ENCODE measurements around the gene POLD4. TPM values are rescaled to one million over a fixed set of nuclear protein-coding genes. Genes with fewer than 3 reads are reported as not detected.

Gene POLD4
- total and polyA plus RNA-seq, 2 experiments from 2014 or later: 109 to 121 TPM

- TF ChIP-seq EZH2phosphoT487 (IDR thresholded peaks at IDR 0.05; ENCODE audit: insufficient read depth, low read depth): no peak
- Histone ChIP-seq H3K27ac (peak overlapping the region; percentile 98), H3K79me2 (ENCODE audit: insufficient read depth) (peaks cover 65% of the 10 kb centered on the region), H3K9ac (peak overlapping the region; percentile 100), H4K20me1 (ENCODE audit: insufficient read depth) (peaks cover 19% of the 10 kb centered on the region), H3K9me3 (ENCODE audit: low read depth) (no peaks in the 10 kb centered on the region), H2AFZ (no peak overlapping the region), H3K4me3 (peak overlapping the region; percentile 81), H3F3A (ENCODE audit: insufficient read depth) (peaks cover 22% of the 10 kb centered on the region), H3K4me2 (ENCODE audit: unreplicated experiment) (peak overlapping the region; percentile 85), H3K9me2 (ENCODE audit: insufficient read depth) (no peaks in the 10 kb centered on the region), H3K36me3 (ENCODE audit: low read depth) (0 out of 2 replicates have a peak, but pooled peaks cover 5% of the 10 kb centered on the region), H3K4me1 (ENCODE audit: insufficient read depth) (peaks cover 60% of the 10 kb centered on the region), H3K27me3 (replicated peaks; ENCODE audit: insufficient read depth) (no peaks in the 10 kb centered on the region)
- DNase-seq: peak; percentile 86
- WGBS, 2 experiments (ENCODE audit: low coverage in 1 of 2, low lambda C conversion rate in 2 of 2, missing lambda C conversion rate in 2 of 2): 22 to 27% methylated on average over 7 to 8 of the region's 8 CpGs
- in situ Hi-C loops (cut with MboI): no loop called here
Observed at GRCh38 chr11:67371189-67371910, 18.0 kb upstream of the POLD4 start.

- peaks cover 73% of the 10 kb centered on the region for H3K79me2 ChIP-seq (ENCODE audit: insufficient read depth)
Observed at GRCh38 chr11:67370351-67371076, 17.2 kb upstream of the POLD4 start.

GRCh38 chr11:67369801-67370284, 16.5 kb upstream of the POLD4 start:
- peaks cover 19% of the 10 kb centered on the region for H4K20me1 ChIP-seq (ENCODE audit: insufficient read depth)
- no peaks in the 10 kb centered on the region for H3K9me3 ChIP-seq (ENCODE audit: low read depth)
- H3K27me3 ChIP-seq (replicated peaks; ENCODE audit: insufficient read depth): no peaks in the 10 kb centered on the region
- no peaks in the 10 kb centered on the region for H3K9me2 ChIP-seq (ENCODE audit: insufficient read depth)
- 40 to 52% methylated on average over 10 to 12 of the region's 12 CpGs for WGBS, 2 experiments (ENCODE audit: low coverage in 1 of 2, low lambda C conversion rate in 2 of 2, missing lambda C conversion rate in 2 of 2)
- no peak overlapping the region for H2AFZ ChIP-seq
- H3K4me3 ChIP-seq: peak overlapping the region; percentile 81
- peaks cover 30% of the 10 kb centered on the region for H3F3A ChIP-seq (ENCODE audit: insufficient read depth)
- peak; percentile 52 for DNase-seq
- H3K27ac ChIP-seq: peak overlapping the region; percentile 98
- peak overlapping the region; percentile 32 for H3K4me2 ChIP-seq (ENCODE audit: unreplicated experiment)
- H3K9ac ChIP-seq: peak overlapping the region; percentile 100
- peaks cover 9% of the 10 kb centered on the region; the same call in 1 of the 2 replicates for H3K36me3 ChIP-seq (ENCODE audit: low read depth)
- H3K79me2 ChIP-seq (ENCODE audit: insufficient read depth): peaks cover 80% of the 10 kb centered on the region
- TF ChIP-seq EZH2phosphoT487 (IDR thresholded peaks at IDR 0.05; ENCODE audit: insufficient read depth, low read depth) (no peak), EZH2 (IDR thresholded peaks at IDR 0.05; ENCODE audit: insufficient read depth, poor library complexity, severe bottlenecking) (no peak)
- peaks cover 59% of the 10 kb centered on the region for H3K4me1 ChIP-seq (ENCODE audit: insufficient read depth)
- in situ Hi-C loops (cut with MboI): no loop called here

More at GRCh38 chr11:67370351-67371076, 17.2 kb upstream of the POLD4 start:
- 43 to 49% methylated on average over 13 to 14 of the region's 14 CpGs for WGBS, 2 experiments (ENCODE audit: low coverage in 1 of 2, low lambda C conversion rate in 2 of 2, missing lambda C conversion rate in 2 of 2)
- 0 out of 2 replicates have a peak, but pooled peaks cover 5% of the 10 kb centered on the region for H3K36me3 ChIP-seq (ENCODE audit: low read depth)
- H3K4me2 ChIP-seq (ENCODE audit: unreplicated experiment): peak overlapping the region; percentile 85
- H3K27me3 ChIP-seq (replicated peaks; ENCODE audit: insufficient read depth): no peaks in the 10 kb centered on the region
- H3K9me3 ChIP-seq (ENCODE audit: low read depth): no peaks in the 10 kb centered on the region
- peak overlapping the region; percentile 81 for H3K4me3 ChIP-seq
- H3K27ac ChIP-seq: peak overlapping the region; percentile 98
- TF ChIP-seq EZH2 (IDR thresholded peaks at IDR 0.05; ENCODE audit: insufficient read depth, poor library complexity, severe bottlenecking) (no peak), EZH2phosphoT487 (IDR thresholded peaks at IDR 0.05; ENCODE audit: insufficient read depth, low read depth) (no peak)
- H3K9ac ChIP-seq: peak overlapping the region; percentile 100
- H3K9me2 ChIP-seq (ENCODE audit: insufficient read depth): no peaks in the 10 kb centered on the region
- peaks cover 19% of the 10 kb centered on the region for H4K20me1 ChIP-seq (ENCODE audit: insufficient read depth)
- H3F3A ChIP-seq (ENCODE audit: insufficient read depth): peaks cover 29% of the 10 kb centered on the region
- no peak overlapping the region for H2AFZ ChIP-seq
- DNase-seq: peak; percentile 57
- in situ Hi-C loops (cut with MboI): no loop called here
- peaks cover 62% of the 10 kb centered on the region for H3K4me1 ChIP-seq (ENCODE audit: insufficient read depth)

- no peaks in the 10 kb centered on the region for H3K9me3 ChIP-seq (ENCODE audit: low read depth)
- no peaks in the 10 kb centered on the region for H3K27me3 ChIP-seq (replicated peaks; ENCODE audit: insufficient read depth)
- TF ChIP-seq EZH2phosphoT487 (IDR thresholded peaks at IDR 0.05; ENCODE audit: insufficient read depth, low read depth): no peak
- TF ChIP-seq EZH2 (IDR thresholded peaks at IDR 0.05; ENCODE audit: insufficient read depth, poor library complexity, severe bottlenecking): no peak
- peak overlapping the region; percentile 81 for H3K4me3 ChIP-seq
- H3K79me2 ChIP-seq (ENCODE audit: insufficient read depth): peaks cover 86% of the 10 kb centered on the region
- no peak overlapping the region for H2AFZ ChIP-seq
- peak overlapping the region; percentile 98 for H3K27ac ChIP-seq
- in situ Hi-C loops (cut with MboI): no loop called here
- peak overlapping the region; percentile 100 for H3K9ac ChIP-seq
- H3K4me1 ChIP-seq (ENCODE audit: insufficient read depth): peaks cover 55% of the 10 kb centered on the region
- H3K36me3 ChIP-seq (ENCODE audit: low read depth): peaks cover 14% of the 10 kb centered on the region; the same call in 1 of the 2 replicates
- peak; percentile 42 for DNase-seq
- peaks cover 23% of the 10 kb centered on the region for H4K20me1 ChIP-seq (ENCODE audit: insufficient read depth)
- H3K9me2 ChIP-seq (ENCODE audit: insufficient read depth): no peaks in the 10 kb centered on the region
- peaks cover 35% of the 10 kb centered on the region for H3F3A ChIP-seq (ENCODE audit: insufficient read depth)
- WGBS, 2 experiments (ENCODE audit: low coverage in 1 of 2, low lambda C conversion rate in 2 of 2, missing lambda C conversion rate in 2 of 2): 73 to 80% methylated on average over 8 of the region's 8 CpGs
- peak overlapping the region; percentile 32 for H3K4me2 ChIP-seq (ENCODE audit: unreplicated experiment)
Observed at GRCh38 chr11:67369275-67369674, 15.9 kb upstream of the POLD4 start.

Data from GM23248 (cell line).